GM18868 (cell line): ENCODE data around the gene SRR.

Experiments
- ATAC-seq: cut with Tn5 transposase; IDR thresholded peaks from one replicate; pipeline ENCODE4 v1.9.1; 2021; ENCODE audit warnings: mild to moderate bottlenecking, moderate library complexity; ENCODE audit not compliant: unreplicated experiment

Gene SRR

DNA sequence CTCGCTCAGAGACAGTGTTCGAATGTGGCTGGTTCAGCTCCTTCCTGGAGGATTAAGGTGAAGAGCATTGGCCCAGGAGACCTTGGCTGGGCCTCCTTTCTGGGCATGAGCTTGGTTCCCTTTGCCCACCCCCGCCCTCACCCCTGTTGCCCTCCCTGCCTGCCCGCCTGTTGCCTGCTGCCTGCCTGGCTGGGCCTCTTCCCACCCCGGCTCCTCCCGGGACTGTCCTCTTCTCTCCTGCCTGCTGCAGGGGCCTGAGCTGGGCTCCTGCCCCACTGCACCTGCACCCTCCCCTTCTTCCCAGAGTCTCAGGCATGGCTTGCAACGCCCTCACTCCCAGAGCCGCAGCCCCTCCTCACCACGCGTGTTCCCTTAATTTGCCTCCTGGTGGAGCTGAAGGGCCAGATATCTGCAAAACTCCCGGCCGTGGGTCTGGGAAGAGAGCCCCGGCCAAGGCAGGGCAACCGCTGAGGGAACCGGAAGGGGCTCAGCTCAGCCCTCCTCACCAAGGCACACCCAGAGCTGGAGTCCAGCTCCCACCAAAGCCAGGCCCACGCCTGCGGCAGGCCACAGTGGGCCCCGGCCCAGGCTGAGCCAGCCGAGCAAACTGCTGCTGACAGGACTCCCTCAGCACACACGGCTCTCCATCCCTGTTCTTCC, 65.9 kb downstream of the SRR start:
- ATAC-seq: no peak

DNA sequence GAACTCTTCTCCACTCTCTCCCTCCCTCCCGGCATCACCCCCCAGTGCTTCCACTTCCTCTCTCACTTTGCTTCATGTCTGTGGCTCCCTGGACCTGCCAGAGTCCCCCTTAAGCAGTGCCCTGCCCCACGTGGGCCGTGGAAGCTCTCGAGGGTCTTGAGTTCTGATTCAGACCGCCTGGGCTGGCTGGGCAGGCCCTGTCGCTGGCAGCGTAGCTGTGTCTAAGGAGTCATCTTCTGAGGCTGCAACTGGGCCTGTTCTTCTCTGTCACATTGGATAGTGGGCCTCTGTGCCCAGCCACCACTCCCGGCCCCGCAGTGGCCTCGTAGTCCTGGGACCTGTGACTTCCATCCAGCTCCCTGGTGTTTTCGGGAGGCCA, 66.5 kb downstream of the SRR start:
- no peak for ATAC-seq

DNA sequence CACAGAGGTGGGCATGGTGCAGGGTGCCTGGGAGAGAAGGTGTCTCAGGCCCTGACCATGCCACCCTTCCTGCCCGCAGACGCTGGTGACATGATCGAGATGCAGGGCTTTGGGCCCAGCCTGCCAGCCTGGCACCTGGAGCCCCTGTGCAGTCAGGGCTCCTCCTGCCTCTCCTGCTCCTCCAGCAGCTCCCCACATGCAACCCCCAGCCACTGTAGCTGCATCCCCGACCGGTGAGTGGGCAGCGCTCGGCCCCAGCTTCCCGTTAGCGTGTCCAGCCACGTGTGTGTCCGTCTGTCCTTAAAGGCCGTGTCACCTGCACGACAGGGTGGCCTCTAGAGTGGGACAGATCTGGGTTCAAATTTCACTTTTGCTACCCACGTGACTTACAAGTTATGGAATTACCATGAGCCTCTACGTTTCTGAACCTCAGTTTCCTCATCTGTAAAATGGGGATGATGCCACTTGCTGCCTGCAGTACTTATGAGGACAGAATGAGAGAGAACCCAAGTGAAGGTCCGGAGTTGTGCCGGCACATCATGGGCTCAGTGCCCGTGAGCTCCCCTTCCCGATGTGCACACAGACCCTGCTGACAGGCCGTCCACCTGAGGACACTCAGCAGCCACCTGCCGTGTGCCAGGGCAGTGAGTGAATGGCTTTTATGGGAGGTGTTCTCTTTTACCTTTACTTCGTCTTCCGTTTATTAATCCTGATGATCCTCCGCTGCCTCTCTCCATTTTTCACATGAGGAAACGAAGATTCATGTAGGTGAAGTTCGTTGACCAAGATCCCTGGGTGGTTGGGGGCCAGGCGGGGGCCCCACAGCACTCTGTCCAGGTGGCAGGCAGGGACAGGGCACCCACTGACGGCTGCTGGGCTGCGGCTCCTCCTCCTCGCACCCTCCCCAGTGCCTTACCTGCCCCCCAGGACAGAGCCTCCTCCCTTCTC, 67.7 kb downstream of the SRR start:
- no peak for ATAC-seq

- ATAC-seq: no peak
These were observed 68.4 kb downstream of the SRR start for GRCh38 chr17:2372180-2372579.

- no peak for ATAC-seq
These were observed 68.9 kb downstream of the SRR start for GRCh38 chr17:2372681-2373080.

DNA sequence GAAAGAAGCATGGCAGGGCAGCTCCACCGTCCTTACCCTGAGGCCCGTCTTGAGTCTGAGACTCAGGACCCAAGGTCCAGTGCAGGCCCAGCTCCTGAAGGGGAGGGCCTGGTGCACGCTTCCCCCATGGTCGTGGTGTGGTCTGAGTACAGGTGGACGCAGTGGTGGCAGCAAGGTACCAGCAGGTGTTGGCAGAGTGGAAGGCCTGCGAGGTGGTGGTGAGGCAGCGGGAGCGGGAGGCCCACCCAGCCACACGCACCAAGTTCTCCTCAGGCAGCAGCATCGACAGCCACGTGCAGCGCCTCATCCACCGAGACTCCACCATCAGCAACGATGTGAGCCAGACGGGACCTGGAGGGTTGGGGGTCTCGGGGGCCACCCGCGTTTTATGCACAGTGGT, 69.4 kb downstream of the SRR start:
- ATAC-seq: no peak
